ENCODE data around the gene KCNH4. TPM values are rescaled to one million over a fixed set of nuclear protein-coding genes. Genes with fewer than 3 reads are reported as not detected.

KCNH4 gene
- total and polyA plus RNA-seq, 2 of the 13 experiments (the other 11 are each of a cell fraction or from before 2014, with no cell fraction given) = 0.01 to 0.09 TPM

DNA sequence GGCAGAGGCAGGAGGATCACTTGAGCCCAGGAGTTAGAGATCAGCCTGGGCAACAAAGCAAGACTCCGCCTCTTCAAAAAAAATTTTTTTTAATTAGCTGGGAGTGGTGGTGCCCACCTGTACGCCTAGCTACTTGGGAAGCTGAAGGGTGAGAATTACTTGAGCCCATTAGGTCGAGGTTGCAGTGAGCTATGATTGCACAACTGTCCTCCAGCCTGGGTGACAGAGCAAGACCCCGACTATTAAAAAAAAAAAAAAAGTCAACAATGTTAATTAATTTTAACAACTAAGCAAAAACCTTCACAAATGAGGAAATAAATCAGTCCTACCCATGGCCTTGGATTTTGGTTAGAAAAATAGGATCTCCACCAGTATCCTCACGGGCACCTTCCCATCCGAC, 73.8 kb downstream of the KCNH4 start:
- TF ChIP-seq SOX6 (IDR thresholded peaks at IDR 0.05) = no peak
- no peak for TF ChIP-seq SOX6 (CRISPR knock-in tag; IDR thresholded peaks at IDR 0.05)
- TF ChIP-seq, protein P1, sequence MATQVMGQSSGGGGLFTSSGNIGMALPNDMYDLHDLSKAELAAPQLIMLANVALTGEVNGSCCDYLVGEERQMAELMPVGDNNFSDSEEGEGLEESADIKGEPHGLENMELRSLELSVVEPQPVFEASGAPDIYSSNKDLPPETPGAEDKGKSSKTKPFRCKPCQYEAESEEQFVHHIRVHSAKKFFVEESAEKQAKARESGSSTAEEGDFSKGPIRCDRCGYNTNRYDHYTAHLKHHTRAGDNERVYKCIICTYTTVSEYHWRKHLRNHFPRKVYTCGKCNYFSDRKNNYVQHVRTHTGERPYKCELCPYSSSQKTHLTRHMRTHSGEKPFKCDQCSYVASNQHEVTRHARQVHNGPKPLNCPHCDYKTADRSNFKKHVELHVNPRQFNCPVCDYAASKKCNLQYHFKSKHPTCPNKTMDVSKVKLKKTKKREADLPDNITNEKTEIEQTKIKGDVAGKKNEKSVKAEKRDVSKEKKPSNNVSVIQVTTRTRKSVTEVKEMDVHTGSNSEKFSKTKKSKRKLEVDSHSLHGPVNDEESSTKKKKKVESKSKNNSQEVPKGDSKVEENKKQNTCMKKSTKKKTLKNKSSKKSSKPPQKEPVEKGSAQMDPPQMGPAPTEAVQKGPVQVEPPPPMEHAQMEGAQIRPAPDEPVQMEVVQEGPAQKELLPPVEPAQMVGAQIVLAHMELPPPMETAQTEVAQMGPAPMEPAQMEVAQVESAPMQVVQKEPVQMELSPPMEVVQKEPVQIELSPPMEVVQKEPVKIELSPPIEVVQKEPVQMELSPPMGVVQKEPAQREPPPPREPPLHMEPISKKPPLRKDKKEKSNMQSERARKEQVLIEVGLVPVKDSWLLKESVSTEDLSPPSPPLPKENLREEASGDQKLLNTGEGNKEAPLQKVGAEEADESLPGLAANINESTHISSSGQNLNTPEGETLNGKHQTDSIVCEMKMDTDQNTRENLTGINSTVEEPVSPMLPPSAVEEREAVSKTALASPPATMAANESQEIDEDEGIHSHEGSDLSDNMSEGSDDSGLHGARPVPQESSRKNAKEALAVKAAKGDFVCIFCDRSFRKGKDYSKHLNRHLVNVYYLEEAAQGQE (IDR thresholded peaks at IDR 0.05; ENCODE audit: borderline replicate concordance in 1 of 2, low read depth in 1 of 2, low read length in 2 of 2) = no peak
- peak; percentile 28; the same call in 1 of the 2 replicates for TF ChIP-seq ZNF460 (CRISPR knock-in tag; IDR thresholded peaks at IDR 0.05; ENCODE audit: borderline replicate concordance)
- TF ChIP-seq ZNF350 (CRISPR knock-in tag; IDR thresholded peaks at IDR 0.05; ENCODE audit: borderline replicate concordance, low read depth) = no peak
- peak; percentile 59 for TF ChIP-seq CEBPB (IDR thresholded peaks at IDR 0.05; ENCODE audit: borderline replicate concordance, low read depth, low read length)
- no peak for TF ChIP-seq IRF2 (CRISPR knock-in tag; IDR thresholded peaks at IDR 0.05)
- TF ChIP-seq, protein P2, sequence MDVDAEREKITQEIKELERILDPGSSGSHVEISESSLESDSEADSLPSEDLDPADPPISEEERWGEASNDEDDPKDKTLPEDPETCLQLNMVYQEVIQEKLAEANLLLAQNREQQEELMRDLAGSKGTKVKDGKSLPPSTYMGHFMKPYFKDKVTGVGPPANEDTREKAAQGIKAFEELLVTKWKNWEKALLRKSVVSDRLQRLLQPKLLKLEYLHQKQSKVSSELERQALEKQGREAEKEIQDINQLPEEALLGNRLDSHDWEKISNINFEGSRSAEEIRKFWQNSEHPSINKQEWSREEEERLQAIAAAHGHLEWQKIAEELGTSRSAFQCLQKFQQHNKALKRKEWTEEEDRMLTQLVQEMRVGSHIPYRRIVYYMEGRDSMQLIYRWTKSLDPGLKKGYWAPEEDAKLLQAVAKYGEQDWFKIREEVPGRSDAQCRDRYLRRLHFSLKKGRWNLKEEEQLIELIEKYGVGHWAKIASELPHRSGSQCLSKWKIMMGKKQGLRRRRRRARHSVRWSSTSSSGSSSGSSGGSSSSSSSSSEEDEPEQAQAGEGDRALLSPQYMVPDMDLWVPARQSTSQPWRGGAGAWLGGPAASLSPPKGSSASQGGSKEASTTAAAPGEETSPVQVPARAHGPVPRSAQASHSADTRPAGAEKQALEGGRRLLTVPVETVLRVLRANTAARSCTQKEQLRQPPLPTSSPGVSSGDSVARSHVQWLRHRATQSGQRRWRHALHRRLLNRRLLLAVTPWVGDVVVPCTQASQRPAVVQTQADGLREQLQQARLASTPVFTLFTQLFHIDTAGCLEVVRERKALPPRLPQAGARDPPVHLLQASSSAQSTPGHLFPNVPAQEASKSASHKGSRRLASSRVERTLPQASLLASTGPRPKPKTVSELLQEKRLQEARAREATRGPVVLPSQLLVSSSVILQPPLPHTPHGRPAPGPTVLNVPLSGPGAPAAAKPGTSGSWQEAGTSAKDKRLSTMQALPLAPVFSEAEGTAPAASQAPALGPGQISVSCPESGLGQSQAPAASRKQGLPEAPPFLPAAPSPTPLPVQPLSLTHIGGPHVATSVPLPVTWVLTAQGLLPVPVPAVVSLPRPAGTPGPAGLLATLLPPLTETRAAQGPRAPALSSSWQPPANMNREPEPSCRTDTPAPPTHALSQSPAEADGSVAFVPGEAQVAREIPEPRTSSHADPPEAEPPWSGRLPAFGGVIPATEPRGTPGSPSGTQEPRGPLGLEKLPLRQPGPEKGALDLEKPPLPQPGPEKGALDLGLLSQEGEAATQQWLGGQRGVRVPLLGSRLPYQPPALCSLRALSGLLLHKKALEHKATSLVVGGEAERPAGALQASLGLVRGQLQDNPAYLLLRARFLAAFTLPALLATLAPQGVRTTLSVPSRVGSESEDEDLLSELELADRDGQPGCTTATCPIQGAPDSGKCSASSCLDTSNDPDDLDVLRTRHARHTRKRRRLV (CRISPR knock-in tag; IDR thresholded peaks at IDR 0.05) = no peak
- TF ChIP-seq ZNF7 (CRISPR knock-in tag; IDR thresholded peaks at IDR 0.05) = no peak
- TF ChIP-seq TAF1 (CRISPR knock-in tag; IDR thresholded peaks at IDR 0.05) = no peak
- no peak for TF ChIP-seq ZNF772 (CRISPR knock-in tag; IDR thresholded peaks at IDR 0.05)
- no peak for TF ChIP-seq SMARCE1 (IDR thresholded peaks at IDR 0.05; ENCODE audit: borderline replicate concordance)
- in situ Hi-C loops (cut with HindIII; ENCODE audit: extremely low pct_ligation_motif_present, low pct_unique_long_range_greater_than_20kb) (no loop called here), intact Hi-C loops (cut with micrococcal nuclease; ENCODE audit: unreplicated experiment) (no loop called here)
- no peak for ATAC-seq
- Histone ChIP-seq H3K27me3 (ENCODE audit: control insufficient read depth in 1 of 2, insufficient read depth in 2 of 2, low read length in 2 of 2) (peaks cover 0 to 4% of the 10 kb centered on the region in 2 experiments; a peak in 1 of 5 replicates), H2AFZ (ENCODE audit: low read length) (no peak overlapping the region), H3K4me1 (ENCODE audit: insufficient read depth, low read length) (peaks cover 27% of the 10 kb centered on the region), H3K4me2 (ENCODE audit: low read depth, low read length) (no peak overlapping the region), H3K4me3 (replicated peaks in 1 of 3; ENCODE audit: insufficient read depth in 1 of 3, low read depth in 2 of 3, low read length in 3 of 3) (no peak overlapping the region), H4K20me1 (ENCODE audit: insufficient read depth, low read length) (no peaks in the 10 kb centered on the region), H3K9me3 (ENCODE audit: low read length) (no peaks in the 10 kb centered on the region), H3K9ac (ENCODE audit: insufficient read depth, low read depth, low read length) (no peak overlapping the region), H3K79me2 (ENCODE audit: insufficient read depth, low read length) (no peaks in the 10 kb centered on the region), H3K27ac (ENCODE audit: extremely low read length, insufficient read depth, low read length) (no peak overlapping the region), H3K36me3 (replicated peaks in 1 of 2; ENCODE audit: control insufficient read depth in 1 of 2, insufficient read depth in 2 of 2, low read length in 2 of 2) (no peaks in the 10 kb centered on the region)
- ChIA-PET CTCF (ENCODE audit: low intra/inter-chr PET ratio, low total read pairs) (interaction anchor here (1.2 to 1.3 kb wide), 2 partner anchors 38 to 40 kb away, joined by 3 read pairs; no protein-coding TSS in a partner anchor), POLR2A (no interaction called here)
- FAIRE-seq = no peak
- no peak for DNase-seq (ENCODE audit: low spot score)
- 73% methylated on average over 6 of the region's 6 CpGs for WGBS (ENCODE audit: low lambda C conversion rate)
- BruUV-seq (replicated peaks) = no TSS peak

Measured in HepG2 (cell line).